Esophagus muscularis mucosa (tissue), 3 donors: ENCODE results near the gene C1orf35.

Source experiments
- CTCF ChIP-seq, 3 experiments: fragments of 200-600 bp in 2 of 3; fragments of 450-650 bp in 1 of 3; sonication (generic) in 2 of 3; IDR thresholded peaks; one replicate each; pipeline ENCODE4 v1.5.1; 2017 to 2019; ENCODE audit warnings: antibody characterized with exemption in 3 of 3, mild to moderate bottlenecking in 2 of 3, moderate library complexity in 1 of 3
- POLR2AphosphoS5 ChIP-seq, 2 donors: sonication (generic); formaldehyde crosslinking; IDR thresholded peaks; one replicate each; pipeline ENCODE4 v1.6.1; 2017; ENCODE audit warnings: antibody characterized with exemption in 2 of 2

DNA sequence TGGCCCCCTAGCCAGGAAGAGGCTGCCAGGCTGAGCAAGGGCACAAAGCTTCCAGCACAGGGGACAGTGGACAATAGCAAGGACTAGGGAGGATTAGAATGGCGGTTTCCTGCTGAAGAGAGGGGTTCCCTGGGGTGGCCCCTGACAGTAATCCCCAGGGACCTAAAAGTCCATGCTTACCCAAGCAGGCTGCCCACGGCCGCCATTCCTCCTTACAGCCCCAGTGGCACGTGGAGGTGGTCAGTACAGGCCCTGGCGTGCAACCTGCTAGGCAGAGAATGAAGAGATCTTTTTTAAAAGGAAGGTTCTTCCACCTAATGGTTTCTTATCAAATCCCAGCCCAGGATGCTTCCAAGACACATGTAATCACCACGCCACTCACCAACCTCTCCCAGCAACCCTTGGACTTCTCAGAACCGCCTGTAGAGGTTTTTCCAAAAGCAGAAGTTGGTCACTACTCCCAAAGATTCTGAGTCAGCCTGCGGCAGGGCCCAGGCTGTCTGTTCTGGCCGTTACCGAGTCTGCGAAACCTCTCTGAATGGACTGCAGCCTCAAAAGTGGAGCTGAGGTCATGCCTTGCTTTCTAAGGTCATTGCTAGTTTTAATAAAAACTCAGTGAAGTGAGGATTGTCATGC is 5.0 kb upstream of the C1orf35 start:
- TF ChIP-seq CTCF (IDR thresholded peaks at IDR 0.05), result no peak
- TF ChIP-seq POLR2AphosphoS5 (IDR thresholded peaks at IDR 0.05), result no peak
